HG02973 (cell line): Measurements from ENCODE around the gene ARHGAP6.

ENCODE experiments used
- ATAC-seq: cut with Tn5 transposase; IDR thresholded peaks from one replicate; pipeline ENCODE4 v1.9.1; 2021; ENCODE audit warnings: moderate library complexity; ENCODE audit not compliant: unreplicated experiment

The ARHGAP6 gene

DNA sequence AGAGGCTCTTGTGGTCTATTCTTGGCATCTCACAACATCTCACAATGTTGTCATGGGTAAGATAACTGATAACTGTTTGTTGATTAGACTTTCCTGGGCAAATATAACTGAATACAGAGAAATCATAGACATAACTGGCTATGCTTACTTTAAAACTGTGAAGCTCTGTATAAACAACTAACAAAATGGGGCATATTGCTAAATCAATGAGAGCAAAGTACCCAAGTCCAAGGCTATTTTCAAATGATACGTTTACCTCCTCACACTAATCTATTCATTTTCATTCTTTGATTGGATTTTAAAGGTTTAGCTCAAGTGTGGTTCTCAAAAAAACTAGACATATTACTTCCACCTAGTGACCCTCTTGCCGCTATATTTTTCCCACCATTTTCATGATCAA is 333.9 kb downstream of the ARHGAP6 start:
- no peak for ATAC-seq

DNA sequence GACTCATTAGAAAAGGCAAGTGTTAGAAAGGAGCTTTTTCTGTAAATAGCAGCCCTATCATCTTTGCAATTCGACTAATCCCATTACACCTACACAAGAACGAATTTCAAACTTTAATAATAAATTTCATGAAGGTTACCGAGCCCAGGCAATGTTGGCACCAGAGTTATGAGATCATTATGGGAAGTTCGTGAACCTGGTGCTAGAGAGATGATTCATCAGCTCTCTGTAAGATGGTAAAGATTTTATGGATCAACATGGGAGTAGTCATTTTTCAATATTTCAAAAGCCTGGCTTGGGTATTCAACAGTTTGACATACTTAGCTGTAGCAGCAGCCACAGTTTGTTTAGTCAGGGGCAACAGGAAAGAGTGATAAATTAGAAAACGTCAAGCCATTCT is 336.7 kb downstream of the ARHGAP6 start:
- no peak for ATAC-seq

DNA sequence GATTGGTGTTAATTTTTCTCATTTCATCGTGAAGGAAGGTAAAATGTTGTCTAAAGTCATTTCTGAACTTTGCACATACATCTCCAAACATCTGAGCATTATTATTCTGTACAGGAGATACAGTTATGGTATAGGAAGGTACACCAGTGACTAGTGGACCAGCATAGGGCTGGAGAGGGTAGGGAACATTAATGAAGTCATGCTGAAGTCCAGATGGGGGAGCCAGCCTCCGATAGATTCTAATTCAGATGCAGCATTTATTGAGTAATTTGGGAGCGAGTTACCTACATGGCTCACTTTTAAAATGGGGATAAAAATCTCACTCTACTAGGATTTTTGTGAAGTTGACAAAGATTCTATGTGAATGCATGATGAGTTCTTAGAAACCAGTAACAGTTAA is 337.6 kb downstream of the ARHGAP6 start:
- no peak for ATAC-seq

DNA sequence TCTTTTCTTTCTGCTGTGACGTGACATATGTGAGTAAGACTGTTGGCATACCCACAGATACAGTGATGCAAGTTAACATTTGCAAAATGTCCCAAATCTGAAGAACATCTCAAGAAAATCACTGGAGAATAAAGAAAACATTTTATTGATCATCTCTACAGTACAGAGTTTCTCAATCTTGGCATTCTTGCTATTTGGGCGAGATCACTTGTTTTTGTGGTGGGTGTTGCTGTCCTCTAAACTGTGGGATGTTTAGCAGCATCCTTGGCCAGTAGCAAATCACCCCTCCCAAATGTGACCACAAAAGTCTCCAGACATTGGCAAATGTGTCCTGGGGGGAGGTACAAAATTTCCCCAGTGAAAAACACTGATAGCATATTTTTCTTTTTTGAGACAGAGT is 343.7 kb downstream of the ARHGAP6 start:
- no peak for ATAC-seq

DNA sequence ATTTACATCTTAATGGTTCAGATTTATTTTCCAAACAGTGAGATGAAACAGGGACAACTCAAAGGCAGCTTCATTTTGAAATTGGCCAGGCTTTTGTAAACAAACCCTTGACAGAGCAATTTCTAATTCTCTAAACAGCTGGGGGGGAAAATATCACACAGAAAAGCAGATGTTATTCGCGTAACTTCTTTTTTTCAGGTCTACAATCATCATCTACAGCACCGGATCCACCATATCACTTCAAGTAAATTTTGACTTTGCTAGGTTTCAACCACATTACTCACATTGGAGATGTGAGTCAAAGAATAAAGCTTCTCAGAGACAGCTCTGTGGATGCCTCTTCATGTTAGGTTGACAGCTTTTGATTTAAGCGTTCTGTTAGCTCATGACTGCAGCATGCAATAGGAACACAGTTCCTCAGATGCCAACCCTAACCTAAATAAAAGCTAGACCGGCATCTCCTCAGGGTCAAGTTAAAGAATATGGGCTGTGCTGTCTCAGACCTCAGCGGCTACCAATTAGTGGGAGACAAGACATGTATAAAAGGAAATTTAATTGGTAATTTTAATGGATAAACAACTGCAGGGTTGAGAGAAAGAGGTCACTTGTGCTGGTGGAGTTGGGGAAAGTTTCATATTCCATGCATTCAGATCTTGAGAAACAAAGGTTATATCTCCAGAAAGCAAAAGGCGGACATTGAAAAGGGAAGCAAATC is 345.8 kb downstream of the ARHGAP6 start:
- no peak for ATAC-seq

DNA sequence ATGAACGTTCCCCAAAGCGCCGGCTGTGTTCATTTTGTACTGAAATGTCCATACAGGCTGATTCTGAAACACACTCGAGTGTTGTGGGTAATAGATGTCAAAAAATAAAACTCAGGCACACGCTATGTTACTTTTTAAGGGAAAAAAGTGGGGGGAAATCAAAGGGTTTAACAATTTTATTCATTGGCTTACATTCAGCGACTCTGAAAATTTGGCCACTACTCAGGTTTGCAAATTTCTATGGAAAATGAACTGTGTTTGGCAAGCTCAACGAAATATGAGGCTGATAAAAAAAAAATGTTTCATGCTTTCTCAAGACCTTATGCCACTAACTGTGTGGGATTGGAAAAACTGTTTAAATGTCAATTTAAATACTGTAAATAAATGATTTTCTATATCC is 354.0 kb downstream of the ARHGAP6 start:
- no peak for ATAC-seq

DNA sequence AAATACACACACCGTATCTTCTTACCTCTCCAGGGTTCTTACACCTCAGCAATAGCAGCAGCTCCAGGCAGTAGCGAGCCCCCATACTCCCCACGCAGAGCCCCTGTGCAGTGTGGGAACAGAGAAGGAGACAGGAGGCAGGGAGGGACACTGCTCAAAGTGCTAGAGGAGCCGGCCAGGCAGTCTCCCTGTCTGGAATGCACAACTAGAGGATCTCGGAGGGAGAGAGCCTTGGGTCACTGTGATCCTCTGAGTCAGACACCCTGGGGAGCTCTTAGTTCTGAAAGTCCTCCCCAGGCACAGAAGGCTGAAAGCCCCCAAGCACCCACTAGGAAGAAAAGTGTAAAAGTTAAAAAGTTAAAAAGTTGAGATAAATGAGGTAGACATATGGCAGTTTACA is 356.5 kb downstream of the ARHGAP6 start:
- no peak for ATAC-seq

DNA sequence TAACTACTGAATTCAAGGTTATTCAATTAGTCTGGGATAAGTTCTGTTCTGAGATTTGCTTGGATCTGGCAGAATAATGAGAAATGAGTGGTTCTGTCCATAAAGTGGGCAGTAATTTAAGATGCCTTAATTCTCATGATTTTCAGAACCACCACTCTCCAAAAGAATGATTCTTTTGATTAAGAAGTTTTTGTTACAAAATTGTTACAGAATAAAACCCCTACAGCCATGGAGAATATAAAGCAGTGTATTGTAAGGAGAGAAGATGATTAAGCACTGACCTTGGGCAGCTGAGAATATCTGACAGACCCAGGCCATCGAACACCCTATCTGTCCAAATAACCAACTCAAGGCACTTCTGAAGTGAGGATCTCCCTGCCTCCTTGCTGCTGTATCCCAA is 360.1 kb downstream of the ARHGAP6 start:
- ATAC-seq = no peak

DNA sequence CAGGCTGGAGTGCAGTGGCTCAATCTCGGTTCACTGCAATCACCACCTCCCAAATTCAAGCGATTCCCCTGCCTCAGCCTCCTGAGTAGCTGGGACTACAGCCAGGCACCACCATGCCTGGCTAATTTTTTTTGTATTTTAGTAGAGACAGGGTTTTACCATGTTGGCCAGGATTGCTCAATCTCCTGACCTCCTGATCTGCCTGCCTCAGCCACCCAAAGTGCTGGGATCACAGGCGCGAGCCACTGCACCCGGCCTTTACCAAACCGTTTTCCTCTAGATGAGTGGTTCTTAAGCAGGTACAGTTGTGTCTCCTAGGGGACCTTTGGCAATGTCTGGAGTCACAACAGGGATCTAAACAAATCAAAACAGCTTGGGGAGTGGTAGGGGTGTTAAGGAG is 360.9 kb downstream of the ARHGAP6 start:
- no peak for ATAC-seq

DNA sequence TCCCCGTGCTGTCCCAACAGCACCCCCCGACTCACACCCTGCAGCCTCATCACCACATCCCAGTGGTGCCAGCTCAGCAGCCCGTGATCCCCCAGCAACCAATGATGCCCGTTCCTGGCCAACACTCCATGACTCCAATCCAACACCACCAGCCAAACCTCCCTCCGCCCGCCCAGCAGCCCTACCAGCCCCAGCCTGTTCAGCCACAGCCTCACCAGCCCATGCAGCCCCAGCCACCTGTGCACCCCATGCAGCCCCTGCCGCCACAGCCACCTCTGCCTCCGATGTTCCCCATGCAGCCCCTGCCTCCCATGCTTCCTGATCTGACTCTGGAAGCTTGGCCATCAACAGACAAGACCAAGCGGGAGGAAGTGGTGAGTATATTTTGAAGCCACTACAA is 367.1 kb downstream of the ARHGAP6 start:
- no peak for ATAC-seq

DNA sequence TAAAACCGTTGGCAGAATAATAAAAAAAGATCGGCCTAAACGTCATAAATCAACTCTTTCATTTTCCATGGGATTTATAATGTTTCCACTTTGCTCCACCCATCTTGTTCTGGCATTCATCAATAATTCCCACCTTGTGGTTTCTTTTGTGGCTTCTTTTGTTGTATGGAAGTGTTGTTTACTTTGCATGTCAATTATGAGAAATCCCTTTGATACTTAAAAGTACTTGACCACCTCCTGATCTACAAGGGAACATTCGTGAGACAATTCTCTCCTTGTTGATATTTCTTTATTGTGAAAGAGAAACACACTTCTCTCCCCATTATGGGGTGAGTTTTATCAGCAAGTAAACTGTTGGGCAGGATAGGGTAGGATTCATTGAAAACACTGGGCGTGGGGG is 369.7 kb downstream of the ARHGAP6 start:
- no peak for ATAC-seq

DNA sequence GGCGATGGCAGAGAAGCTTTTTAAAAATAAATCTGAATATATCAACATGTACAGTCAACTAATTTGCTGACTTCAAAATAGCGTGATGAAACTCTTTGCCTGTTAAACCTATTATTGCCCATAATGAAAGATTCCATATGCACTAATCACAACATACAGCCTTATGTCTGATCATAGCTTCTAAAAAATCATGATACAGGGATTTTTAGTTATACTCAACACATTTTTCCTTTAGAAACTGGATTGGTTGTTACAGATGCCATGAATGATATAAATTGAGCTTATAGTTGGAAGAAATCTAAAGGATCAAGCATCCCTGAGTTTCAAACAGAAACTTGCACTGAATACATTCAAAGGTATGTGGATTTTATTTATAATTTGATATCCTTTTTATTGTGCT is 372.6 kb downstream of the ARHGAP6 start, which contains the start of gene AMELX:
TSS of gene AMELX (plus strand) at position 301 of the 400 bp plus-strand sequence. CDS start 1,376 bp downstream, outside the sequence.
- no peak for ATAC-seq

DNA sequence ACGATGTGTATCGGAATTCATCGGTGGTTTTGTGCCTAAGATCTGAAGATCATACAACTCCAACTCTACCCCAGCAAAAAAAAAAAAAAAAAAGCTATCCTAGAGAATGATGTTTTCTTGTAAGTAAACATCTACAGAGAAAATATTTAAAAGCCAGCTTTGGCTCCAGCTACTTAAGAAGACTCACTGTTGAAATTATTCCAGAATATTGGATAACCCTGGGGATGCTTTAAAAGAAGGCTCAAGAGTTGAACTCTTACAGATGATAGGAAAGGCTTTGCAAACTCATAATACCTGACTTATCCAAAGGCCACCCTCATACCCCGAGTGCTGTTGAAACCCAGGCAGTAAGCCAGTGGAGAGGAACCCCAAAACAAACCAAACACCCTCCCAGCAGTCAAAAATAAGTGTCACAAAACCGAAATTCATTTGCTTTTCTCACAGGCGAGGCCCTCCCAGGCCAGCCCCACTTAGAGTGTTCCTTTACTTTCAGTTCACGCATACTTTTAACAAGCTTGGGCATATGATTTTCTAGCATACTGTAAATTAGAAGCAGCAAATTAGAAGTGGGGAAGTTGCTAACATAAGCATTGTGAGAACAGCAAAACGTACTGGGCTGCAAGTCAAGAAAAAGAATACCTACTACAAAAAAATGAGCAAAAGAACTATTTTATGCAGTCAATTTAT is 375.2 kb downstream of the ARHGAP6 start:
- ATAC-seq = no peak

DNA sequence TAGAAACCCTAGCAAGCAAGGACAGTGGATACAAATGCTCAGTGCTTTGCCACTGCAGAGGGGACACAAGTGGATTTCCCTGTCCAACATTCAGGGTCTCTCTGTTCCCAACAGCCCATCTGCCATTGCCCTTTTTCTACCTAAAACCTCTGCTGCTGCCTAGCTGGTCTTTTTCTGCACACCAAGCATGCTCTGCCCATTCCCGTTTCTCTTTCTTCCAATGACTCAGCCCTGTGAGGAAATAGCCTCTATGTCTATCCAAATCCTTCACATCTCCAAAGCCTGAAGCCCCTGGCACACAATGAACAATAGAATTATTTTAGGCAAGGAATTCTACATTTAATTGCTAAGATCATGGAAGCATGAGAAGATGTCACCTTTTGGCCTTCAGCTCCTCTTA is 378.2 kb downstream of the ARHGAP6 start:
- ATAC-seq = no peak

DNA sequence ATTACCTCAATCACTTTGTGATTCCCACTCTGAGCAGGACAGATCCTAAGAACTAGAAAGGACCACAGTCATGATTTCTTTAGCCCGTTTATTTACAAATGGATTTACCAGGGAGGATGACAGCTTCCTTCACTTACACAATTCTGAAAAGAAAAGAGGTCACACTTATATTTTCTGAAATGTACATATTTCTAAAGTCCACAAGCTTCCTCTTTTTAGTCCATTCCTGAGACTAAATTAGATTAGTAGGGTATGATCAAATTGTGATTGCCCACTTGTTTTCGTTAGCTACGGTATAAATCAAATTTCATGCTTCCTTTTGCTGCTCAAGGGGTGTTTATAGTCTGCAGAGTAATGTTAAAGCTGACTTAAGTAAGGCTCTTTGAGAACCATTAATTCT is 380.1 kb downstream of the ARHGAP6 start:
- no peak for ATAC-seq

DNA sequence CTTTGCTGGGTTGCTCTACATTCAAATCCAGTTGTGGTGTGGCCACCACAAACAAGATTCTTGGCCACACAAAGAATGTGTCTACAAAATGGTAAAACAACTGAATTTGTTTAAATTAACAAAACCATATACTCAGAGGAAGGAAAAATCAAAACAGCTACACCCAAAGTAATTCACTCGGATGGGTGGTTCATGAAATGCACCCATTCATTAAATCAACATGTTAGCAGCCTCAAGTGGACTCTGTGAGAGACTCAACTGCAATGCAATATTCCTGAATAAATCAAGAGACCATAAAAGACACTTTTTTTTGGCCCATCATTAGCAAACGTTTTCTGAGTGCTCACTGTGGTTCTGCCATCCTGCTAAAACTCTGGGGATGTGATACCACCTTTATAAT is 383.7 kb downstream of the ARHGAP6 start:
- ATAC-seq = no peak

DNA sequence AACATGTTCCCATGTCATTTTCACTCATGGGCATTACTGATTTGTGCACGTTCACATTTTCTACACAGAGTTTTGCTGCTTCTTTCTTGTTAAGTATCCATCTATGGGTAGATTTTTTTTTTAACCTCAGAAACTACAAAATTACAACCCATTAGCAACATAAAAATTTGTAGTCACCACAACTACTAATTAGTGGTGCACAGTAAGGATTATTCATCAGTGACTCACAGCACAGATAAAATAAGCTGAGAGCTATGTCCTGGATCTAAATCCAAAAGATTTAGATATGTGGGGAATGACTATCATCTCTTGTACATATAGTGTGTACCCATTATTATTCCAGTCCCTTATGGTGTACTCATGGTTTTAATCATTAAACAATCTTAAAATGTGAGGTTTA is 392.2 kb downstream of the ARHGAP6 start:
- no peak for ATAC-seq

DNA sequence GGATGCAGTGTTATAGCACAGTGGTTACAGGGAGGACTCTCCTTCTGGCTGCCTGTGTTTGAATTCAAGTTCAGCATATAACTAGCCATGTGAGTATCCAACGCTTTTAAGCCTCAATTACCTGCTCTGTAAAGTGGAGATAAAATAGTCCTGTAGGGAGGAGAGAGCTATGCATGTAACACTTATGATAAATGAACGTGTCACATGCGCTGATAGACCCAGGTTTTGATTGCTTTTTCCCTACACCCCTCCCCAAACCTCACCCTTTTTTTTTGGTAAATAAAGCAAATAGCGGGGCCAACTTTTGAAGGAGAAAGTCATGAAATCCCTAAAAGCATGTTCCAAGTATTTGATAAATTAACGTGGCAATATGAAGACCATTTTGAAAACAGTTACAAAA is 392.9 kb downstream of the ARHGAP6 start:
- no peak for ATAC-seq

DNA sequence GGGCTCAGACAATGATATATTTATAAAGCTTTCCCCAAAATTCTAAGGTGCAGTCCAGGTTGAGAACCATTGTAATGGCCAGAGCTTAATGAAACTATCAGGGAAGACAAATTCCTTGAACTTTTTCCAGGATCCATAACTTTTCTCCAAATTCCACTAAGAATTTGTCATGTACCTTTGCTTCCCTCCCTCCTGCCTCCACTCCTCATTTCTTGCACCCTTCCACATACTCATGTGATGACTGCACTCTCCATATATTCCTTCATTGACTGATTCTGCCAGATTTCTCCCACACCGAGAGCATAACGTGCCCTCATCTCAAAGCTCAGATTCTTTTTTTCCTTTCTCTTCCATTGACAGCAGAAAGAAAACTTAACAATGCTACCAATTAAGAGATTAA is 393.4 kb downstream of the ARHGAP6 start:
- no peak for ATAC-seq

DNA sequence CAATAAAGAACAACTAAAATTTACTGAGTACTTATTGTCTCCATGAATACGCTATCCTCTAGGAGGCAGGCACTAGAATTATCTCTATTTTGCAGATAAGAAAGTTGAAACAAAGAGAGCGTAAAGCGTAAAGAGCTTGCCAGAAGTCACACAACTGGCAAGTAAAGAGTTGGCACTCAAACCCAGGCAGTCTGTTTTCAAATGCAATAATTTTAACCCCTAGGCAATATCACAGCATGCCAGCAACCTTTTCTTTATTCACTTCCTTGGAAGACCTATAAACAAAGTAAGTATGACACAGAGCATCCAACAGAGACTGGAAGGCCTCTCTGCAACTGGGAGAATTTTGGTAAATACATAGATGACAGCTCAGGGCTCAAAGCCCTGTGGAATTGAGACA is 395.7 kb downstream of the ARHGAP6 start:
- ATAC-seq = no peak

DNA sequence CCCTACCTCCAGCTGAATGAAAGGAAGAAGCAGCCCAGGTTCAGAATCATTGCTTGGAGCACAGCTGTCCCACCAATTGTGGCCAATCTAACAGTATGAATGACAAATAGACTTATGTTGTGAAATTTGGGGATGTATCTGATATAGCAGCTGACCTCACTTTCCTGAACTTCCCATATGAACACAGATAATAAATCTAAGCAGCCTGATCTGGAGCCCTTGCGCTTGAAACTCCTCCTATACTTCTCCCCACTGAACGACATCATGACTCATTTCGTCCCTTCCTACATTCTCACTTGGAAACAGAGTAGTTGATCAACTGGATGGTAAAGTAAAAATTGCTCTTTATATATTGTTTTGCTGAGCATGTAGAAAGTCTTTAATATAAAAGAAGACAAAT is 396.7 kb downstream of the ARHGAP6 start:
- no peak for ATAC-seq

DNA sequence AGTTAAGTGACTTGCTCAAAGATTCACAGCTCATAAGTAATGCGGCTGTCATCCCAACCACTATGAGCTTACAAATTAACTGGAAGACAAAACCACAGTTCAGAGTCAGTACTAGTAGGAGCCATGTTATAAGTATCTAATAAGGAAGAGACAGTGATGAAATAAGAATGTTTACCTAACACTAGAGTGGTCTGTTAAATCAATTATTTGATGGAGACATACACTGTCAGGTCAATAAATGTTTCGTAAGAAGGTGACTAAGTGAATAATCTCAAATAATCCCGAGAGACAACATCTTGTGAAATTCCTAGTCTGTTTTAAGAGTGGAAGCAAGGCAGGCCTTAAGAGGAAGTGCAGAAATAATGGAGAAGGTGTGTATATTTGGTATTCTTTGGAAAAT is 398.3 kb downstream of the ARHGAP6 start:
- no peak for ATAC-seq

DNA sequence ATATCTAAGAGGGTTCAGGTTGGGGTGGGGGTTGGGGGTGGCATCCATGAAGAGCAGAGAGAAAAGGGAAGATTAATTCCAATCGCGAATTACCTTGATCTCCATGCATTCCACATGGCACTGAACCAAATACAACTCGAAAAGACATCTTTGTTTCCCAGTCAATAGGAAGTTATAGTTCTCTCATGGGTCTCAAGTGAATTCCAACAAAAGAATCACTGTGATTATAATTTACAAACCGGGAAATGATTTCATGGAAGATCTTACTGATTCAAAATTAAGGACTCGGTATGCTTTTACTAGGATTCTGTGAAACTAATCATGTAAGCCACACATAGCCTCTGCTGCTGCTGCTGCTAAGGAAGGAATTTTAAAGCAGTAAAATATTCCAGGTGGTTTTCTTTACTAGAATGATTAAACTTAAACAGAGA is 399.1 kb downstream of the ARHGAP6 start:
- no peak for ATAC-seq
